ENCODE results near the gene ACAP1. TPM values are rescaled to one million over a fixed set of nuclear protein-coding genes. Genes with fewer than 3 reads are reported as not detected.

Gene ACAP1
- total and polyA plus RNA-seq, 9 of the 15 experiments (the other 6 are each of a cell fraction or from before 2014, with no cell fraction given) = 0.15 to 8.5 (median 2.4) TPM

DNA sequence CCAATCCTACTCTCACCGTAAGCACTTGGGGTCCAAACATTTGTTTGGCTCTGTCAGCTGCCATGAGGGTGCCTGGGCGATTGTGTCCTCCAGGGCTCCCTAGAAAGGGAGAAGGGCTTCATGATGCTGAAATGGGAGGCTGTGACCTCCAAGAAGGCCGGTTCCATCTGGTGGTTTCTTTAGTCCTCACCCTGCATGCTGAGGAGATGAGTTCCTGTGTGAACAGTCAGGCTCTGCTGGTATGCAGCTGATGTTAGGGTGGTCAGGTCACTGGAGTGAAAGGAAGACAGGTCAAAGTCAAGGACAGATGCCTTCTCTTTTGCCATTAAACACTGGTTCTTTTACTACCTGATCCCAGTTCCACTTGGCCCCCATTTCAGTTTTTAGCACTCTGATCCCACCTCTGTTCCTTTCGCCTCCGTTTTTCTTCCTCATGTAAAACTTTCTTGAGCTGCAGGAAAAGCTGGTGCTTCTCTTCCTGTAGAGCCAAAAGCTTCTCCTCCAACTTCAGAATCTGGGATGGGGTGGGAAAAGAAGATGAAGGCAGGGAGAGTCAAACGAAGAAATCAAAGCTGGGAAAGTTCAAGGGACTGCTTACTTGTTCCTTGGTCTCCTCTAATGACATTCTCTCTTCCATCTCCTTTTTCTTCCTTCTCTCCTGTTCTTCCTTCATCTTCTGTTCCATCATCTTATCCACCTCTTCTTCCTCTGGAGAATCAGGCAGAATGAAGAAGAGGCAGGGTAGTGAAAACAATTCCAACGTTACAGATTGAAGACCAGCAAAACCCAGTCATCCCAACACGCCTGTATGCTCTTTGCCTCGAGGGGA, 22.2 kb upstream of the ACAP1 start:
- H3K27ac ChIP-seq (ENCODE audit: extremely low read depth, low read depth, low read length) = peak overlapping the region; percentile 75
- H3K9ac ChIP-seq (ENCODE audit: insufficient read depth in 1 of 2, low read depth in 2 of 2, low read length in 2 of 2) = peak overlapping the region; percentile 67 to 94
- peak overlapping the region; percentile 93 for H3K4me3 ChIP-seq
- ATAC-seq = peak; percentile 3; the same call in 2 of the 3 replicates
- peaks cover 11% of the 10 kb centered on the region for H3K9me1 ChIP-seq (ENCODE audit: control insufficient read depth, insufficient read depth, low read length)
- WGBS (ENCODE audit: insufficient coverage, low coverage, missing lambda C conversion rate) = 20% methylated on average over 4 of the region's 9 CpGs
- peaks cover 80% of the 10 kb centered on the region for H3K36me3 ChIP-seq (ENCODE audit: control insufficient read depth, insufficient read depth, low read length)
- ChIA-PET CTCF (ENCODE audit: low intra/inter-chr PET ratio) (interaction anchor here (0.8 kb wide), 1 partner anchor 34 kb away, joined by 3 read pairs; no protein-coding TSS in a partner anchor), POLR2A (interaction anchor here (0.5 to 2.6 kb wide), 12 partner anchors 11 to 266 kb away, joined by 3 to 21 read pairs (median 4); partner anchors contain the start of genes NEURL4 and SLC2A4)
- H3K79me2 ChIP-seq (ENCODE audit: control insufficient read depth, insufficient read depth, low read length) = peaks cover 37% of the 10 kb centered on the region
- no peak overlapping the region for H2AFZ ChIP-seq (ENCODE audit: low read depth, low read length)
- no peaks in the 10 kb centered on the region for H3K27me3 ChIP-seq (ENCODE audit: control insufficient read depth in 2 of 2, insufficient read depth in 2 of 2, low read length in 2 of 2)
- TF ChIP-seq, protein P1, sequence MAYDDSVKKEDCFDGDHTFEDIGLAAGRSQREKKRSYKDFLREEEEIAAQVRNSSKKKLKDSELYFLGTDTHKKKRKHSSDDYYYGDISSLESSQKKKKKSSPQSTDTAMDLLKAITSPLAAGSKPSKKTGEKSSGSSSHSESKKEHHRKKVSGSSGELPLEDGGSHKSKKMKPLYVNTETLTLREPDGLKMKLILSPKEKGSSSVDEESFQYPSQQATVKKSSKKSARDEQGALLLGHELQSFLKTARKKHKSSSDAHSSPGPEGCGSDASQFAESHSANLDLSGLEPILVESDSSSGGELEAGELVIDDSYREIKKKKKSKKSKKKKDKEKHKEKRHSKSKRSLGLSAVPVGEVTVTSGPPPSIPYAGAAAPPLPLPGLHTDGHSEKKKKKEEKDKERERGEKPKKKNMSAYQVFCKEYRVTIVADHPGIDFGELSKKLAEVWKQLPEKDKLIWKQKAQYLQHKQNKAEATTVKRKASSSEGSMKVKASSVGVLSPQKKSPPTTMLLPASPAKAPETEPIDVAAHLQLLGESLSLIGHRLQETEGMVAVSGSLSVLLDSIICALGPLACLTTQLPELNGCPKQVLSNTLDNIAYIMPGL (CRISPR knock-in tag; IDR thresholded peaks at IDR 0.05) = no peak
- TF ChIP-seq PML (IDR thresholded peaks at IDR 0.05; ENCODE audit: low read length) = 0 out of 2 replicates have a peak, but pooled peaks have one; percentile 11
- peak overlapping the region; percentile 86 for H3K4me2 ChIP-seq (ENCODE audit: insufficient read depth, low read length)
- peak; percentile 55 for FAIRE-seq
- DNase-seq (ENCODE audit: extremely low read depth in 1 of 4, low spot score in 3 of 4) = peak in 1 of 4 experiments; percentile 34
- intact Hi-C loops (cut with micrococcal nuclease) = no loop called here
- peaks cover 31% of the 10 kb centered on the region for H4K20me1 ChIP-seq (replicated peaks; ENCODE audit: control insufficient read depth, insufficient read depth, low read length)
- H3K4me1 ChIP-seq (replicated peaks in 1 of 2; ENCODE audit: control insufficient read depth in 2 of 2, insufficient read depth in 2 of 2, low read length in 2 of 2) = peaks cover 22 to 35% of the 10 kb centered on the region in 2 experiments
- in situ Hi-C loops (cut with MboI) = no loop called here
- TSS peak; percentile 85 for BruUV-seq (replicated peaks)
- no peaks in the 10 kb centered on the region for H3K9me3 ChIP-seq (replicated peaks; ENCODE audit: control insufficient read depth, insufficient read depth, low read depth, low read length)

All from K562 (cell line).